Cardiac muscle cell (in vitro differentiated cells and primary cell): ENCODE data around the gene ZBTB48. TPM values are rescaled to one million over a fixed set of nuclear protein-coding genes. Genes with fewer than 3 reads are reported as not detected.

ENCODE experiments used
- DNase-seq, 2 donors: peaks; one replicate each; pipeline versions ENCODE4 v3.0.0 to v3.0.0-alpha.2; 2010 to 2017; ENCODE audit warnings: low read depth in 1 of 2, low spot score in 1 of 2
- H3K27ac ChIP-seq: fragments of 200-600 bp; sonication (generic); 2 replicates; pipeline ENCODE4 v1.5.1; 2016
- H3K27me3 ChIP-seq: fragments of 200-600 bp; sonication (generic); 2 replicates; pipeline ENCODE4 v1.6.0; 2016; ENCODE audit warnings: control low read depth
- H3K36me3 ChIP-seq: fragments of 200-600 bp; sonication (generic); 2 replicates; pipeline ENCODE4 v1.5.1; 2016; ENCODE audit warnings: control low read depth
- H3K4me1 ChIP-seq: fragments of 200-600 bp; sonication (generic); 2 replicates; pipeline ENCODE4 v1.8.1; 2017; ENCODE audit warnings: low read depth, mild to moderate bottlenecking, mixed run types
- H3K4me3 ChIP-seq: fragments of 200-600 bp; sonication (generic); 2 replicates; pipeline ENCODE4 v1.5.1; 2016; ENCODE audit warnings: mild to moderate bottlenecking
- H3K9me3 ChIP-seq: fragments of 200-600 bp; sonication (generic); 2 replicates; pipeline ENCODE4 v1.5.1; 2017; ENCODE audit warnings: low read depth, mild to moderate bottlenecking, control low read depth
- CTCF ChIP-seq: IDR thresholded peaks from 2 replicates; pipeline ENCODE4 v1.5.1; 2012; ENCODE audit warnings: low read depth, mild to moderate bottlenecking, low read length
- polyA plus RNA-seq: library from polyadenylated mRNA; unstranded; fragments of >200 nt; fragmentation: Nextera tagmentation; extraction: Ambion mirVana; gene quantifications from 2 replicates; pipeline ENCODE4 v1.2.1, GENCODE V29; 2016
- total RNA-seq: library from RNA; depleted of rRNA; stranded (reverse); fragments of >200 nt; gene quantifications from 2 replicates; pipeline ENCODE4 v1.2.3, GENCODE V29; 2016

ZBTB48 gene
- total and polyA plus RNA-seq, 2 experiments from 2014 or later: 28.8 to 46.3 TPM

GRCh38 chr1:6585841-6586240 lies 6.0 kb downstream of the ZBTB48 start:
- H3K27ac ChIP-seq: peak overlapping the region; percentile 51
- TF ChIP-seq CTCF: no peak
- no peak overlapping the region for H3K4me3 ChIP-seq
- peaks cover 10% of the 10 kb centered on the region for H3K4me1 ChIP-seq
- H3K36me3 ChIP-seq: peaks cover 32% of the 10 kb centered on the region
- DNase-seq: no peak
- no peaks in the 10 kb centered on the region for H3K27me3 ChIP-seq
- no peaks in the 10 kb centered on the region for H3K9me3 ChIP-seq

GRCh38 chr1:6586404-6586816 lies 6.6 kb downstream of the ZBTB48 start:
- no peak for TF ChIP-seq CTCF
- H3K36me3 ChIP-seq: peaks cover 36% of the 10 kb centered on the region
- no peaks in the 10 kb centered on the region for H3K9me3 ChIP-seq
- H3K4me3 ChIP-seq: no peak overlapping the region
- H3K27me3 ChIP-seq: no peaks in the 10 kb centered on the region
- DNase-seq: no peak
- H3K4me1 ChIP-seq: peaks cover 4% of the 10 kb centered on the region
- peak overlapping the region; percentile 51 for H3K27ac ChIP-seq

GRCh38 chr1:6587261-6588005 lies 7.6 kb downstream of the ZBTB48 start:
- H3K4me1 ChIP-seq: no peaks in the 10 kb centered on the region
- no peak for TF ChIP-seq CTCF
- H3K4me3 ChIP-seq: no peak overlapping the region
- H3K36me3 ChIP-seq: peaks cover 36% of the 10 kb centered on the region
- no peaks in the 10 kb centered on the region for H3K9me3 ChIP-seq
- no peaks in the 10 kb centered on the region for H3K27me3 ChIP-seq
- peak overlapping the region; percentile 38 for H3K27ac ChIP-seq
- DNase-seq: no peak

GRCh38 chr1:6588128-6588892 lies 8.5 kb downstream of the ZBTB48 start:
- no peaks in the 10 kb centered on the region for H3K4me1 ChIP-seq
- no peak overlapping the region for H3K4me3 ChIP-seq
- no peak for TF ChIP-seq CTCF
- no peaks in the 10 kb centered on the region for H3K9me3 ChIP-seq
- peaks cover 45% of the 10 kb centered on the region for H3K36me3 ChIP-seq
- H3K27ac ChIP-seq: peak overlapping the region; percentile 38
- no peaks in the 10 kb centered on the region for H3K27me3 ChIP-seq
- DNase-seq: no peak

GRCh38 chr1:6588893-6589520 lies 9.2 kb downstream of the ZBTB48 start:
- H3K9me3 ChIP-seq: no peaks in the 10 kb centered on the region
- H3K4me3 ChIP-seq: no peak overlapping the region
- H3K36me3 ChIP-seq: peaks cover 52% of the 10 kb centered on the region
- DNase-seq: no peak
- no peaks in the 10 kb centered on the region for H3K4me1 ChIP-seq
- H3K27ac ChIP-seq: peak overlapping the region; percentile 38
- H3K27me3 ChIP-seq: no peaks in the 10 kb centered on the region
- no peak for TF ChIP-seq CTCF
